ENCODE results near the gene RARRES2. TPM values are rescaled to one million over a fixed set of nuclear protein-coding genes. Genes with fewer than 3 reads are reported as not detected.
A peak's percentile ranks its signal among the peaks of the same experiment; 100 is the strongest.

Gene RARRES2
- total RNA-seq, 1 donor from 2014 or later: 144 TPM

DNA sequence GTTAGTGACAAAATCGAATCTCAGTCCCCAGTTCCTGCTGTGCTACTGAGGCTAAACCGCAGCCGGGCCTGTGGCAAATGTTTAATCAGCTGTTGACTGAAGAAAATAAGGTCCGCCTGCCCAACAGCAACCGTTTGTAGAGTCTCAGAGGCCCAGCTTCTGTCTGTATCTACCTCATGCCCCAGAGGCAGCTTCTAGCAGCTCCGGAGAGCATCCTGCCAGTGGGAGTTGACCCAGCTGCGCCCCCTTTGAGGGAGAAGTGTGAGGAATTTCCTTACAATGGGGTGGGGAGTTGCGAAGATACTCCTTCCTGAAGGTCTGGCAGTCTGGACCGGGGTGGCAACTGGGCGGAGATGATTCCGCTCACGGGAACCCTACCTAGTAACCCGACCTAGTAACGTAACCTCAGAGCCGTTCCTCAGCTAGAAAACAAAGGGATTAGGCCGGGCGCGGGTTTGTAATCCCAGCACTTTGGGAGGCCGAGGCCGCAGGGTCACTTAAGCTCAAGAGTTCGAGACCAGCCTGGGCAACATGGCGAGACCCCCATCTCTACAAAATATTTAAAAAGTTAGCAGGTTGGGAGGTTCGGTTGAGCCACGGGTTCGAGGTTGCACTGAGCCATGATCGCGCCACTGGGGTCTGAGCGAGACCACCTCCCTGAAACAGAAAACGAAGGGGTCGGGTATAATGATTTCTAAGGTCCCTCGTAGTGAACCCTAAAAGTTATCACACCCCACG lies 36.9 kb upstream of the RARRES2 start:
- no peaks in the 10 kb centered on the region for H3K27me3 ChIP-seq (ENCODE audit: low read depth)
- DNase-seq (no peak), ATAC-seq (peak; percentile 34 to 49)
- TF ChIP-seq, protein P1, sequence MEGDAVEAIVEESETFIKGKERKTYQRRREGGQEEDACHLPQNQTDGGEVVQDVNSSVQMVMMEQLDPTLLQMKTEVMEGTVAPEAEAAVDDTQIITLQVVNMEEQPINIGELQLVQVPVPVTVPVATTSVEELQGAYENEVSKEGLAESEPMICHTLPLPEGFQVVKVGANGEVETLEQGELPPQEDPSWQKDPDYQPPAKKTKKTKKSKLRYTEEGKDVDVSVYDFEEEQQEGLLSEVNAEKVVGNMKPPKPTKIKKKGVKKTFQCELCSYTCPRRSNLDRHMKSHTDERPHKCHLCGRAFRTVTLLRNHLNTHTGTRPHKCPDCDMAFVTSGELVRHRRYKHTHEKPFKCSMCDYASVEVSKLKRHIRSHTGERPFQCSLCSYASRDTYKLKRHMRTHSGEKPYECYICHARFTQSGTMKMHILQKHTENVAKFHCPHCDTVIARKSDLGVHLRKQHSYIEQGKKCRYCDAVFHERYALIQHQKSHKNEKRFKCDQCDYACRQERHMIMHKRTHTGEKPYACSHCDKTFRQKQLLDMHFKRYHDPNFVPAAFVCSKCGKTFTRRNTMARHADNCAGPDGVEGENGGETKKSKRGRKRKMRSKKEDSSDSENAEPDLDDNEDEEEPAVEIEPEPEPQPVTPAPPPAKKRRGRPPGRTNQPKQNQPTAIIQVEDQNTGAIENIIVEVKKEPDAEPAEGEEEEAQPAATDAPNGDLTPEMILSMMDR (IDR thresholded peaks at IDR 0.05): peak; percentile 18
- H3K9me3 ChIP-seq: no peaks in the 10 kb centered on the region
- H3K4me1 ChIP-seq: peaks cover 34% of the 10 kb centered on the region
- H3K27ac ChIP-seq: peak overlapping the region; percentile 91
- peak overlapping the region; percentile 96 for H3K4me3 ChIP-seq
- intact Hi-C loops (cut with DNase I): no loop called here
- H3K36me3 ChIP-seq: peaks cover 14% of the 10 kb centered on the region

DNA sequence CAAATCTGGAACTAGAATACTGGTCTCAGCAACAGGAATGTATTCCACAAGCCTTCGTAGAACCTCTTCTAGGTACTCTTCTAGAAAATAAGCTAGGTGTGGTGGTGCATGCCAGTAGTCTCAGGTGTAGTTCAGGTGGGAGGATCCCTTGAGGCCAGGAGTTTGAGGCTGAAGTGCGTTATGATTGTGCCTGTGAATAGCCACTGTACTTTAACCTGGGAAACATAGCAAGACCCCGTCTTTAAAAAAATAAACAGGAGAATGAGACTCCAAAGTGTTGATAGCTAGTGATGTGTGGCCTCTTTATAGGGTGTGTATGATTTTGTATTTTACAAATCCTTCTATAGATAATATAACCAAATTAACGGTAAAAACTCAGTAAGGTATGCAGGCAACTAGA lies 36.2 kb upstream of the RARRES2 start:
- TF ChIP-seq, protein P1 (IDR thresholded peaks at IDR 0.05): no peak
- Histone ChIP-seq H3K27ac (peak overlapping the region; percentile 91), H3K9me3 (no peaks in the 10 kb centered on the region), H3K4me1 (peaks cover 39% of the 10 kb centered on the region), H3K36me3 (peaks cover 21% of the 10 kb centered on the region), H3K4me3 (no peak overlapping the region), H3K27me3 (ENCODE audit: low read depth) (no peaks in the 10 kb centered on the region)
- intact Hi-C loops (cut with DNase I): no loop called here
- ATAC-seq (no peak), DNase-seq (no peak)

GRCh38 chr7:150377196-150377595 lies 35.8 kb upstream of the RARRES2 start:
- Histone ChIP-seq H3K27ac (peak overlapping the region; percentile 91), H3K9me3 (no peaks in the 10 kb centered on the region), H3K4me3 (no peak overlapping the region), H3K4me1 (peaks cover 39% of the 10 kb centered on the region), H3K27me3 (ENCODE audit: low read depth) (no peaks in the 10 kb centered on the region), H3K36me3 (peaks cover 25% of the 10 kb centered on the region)
- intact Hi-C loops (cut with DNase I): no loop called here
- ATAC-seq: no peak
- TF ChIP-seq, protein P1 (IDR thresholded peaks at IDR 0.05): no peak
- DNase-seq: no peak

GRCh38 chr7:150376560-150376959 lies 35.1 kb upstream of the RARRES2 start:
- H3K9me3 ChIP-seq: no peaks in the 10 kb centered on the region
- no peak for ATAC-seq
- H3K27ac ChIP-seq: no peak overlapping the region
- TF ChIP-seq, protein P1 (IDR thresholded peaks at IDR 0.05): no peak
- H3K27me3 ChIP-seq (ENCODE audit: low read depth): no peaks in the 10 kb centered on the region
- peaks cover 32% of the 10 kb centered on the region for H3K36me3 ChIP-seq
- no peak overlapping the region for H3K4me3 ChIP-seq
- DNase-seq: no peak
- intact Hi-C loops (cut with DNase I): no loop called here
- H3K4me1 ChIP-seq: peaks cover 39% of the 10 kb centered on the region

GRCh38 chr7:150375662-150376521 lies 34.5 kb upstream of the RARRES2 start:
- no peak overlapping the region for H3K27ac ChIP-seq
- H3K4me3 ChIP-seq: no peak overlapping the region
- peaks cover 42% of the 10 kb centered on the region for H3K4me1 ChIP-seq
- no peaks in the 10 kb centered on the region for H3K27me3 ChIP-seq (ENCODE audit: low read depth)
- H3K9me3 ChIP-seq: no peaks in the 10 kb centered on the region
- TF ChIP-seq, protein P1 (IDR thresholded peaks at IDR 0.05): no peak
- peaks cover 38% of the 10 kb centered on the region for H3K36me3 ChIP-seq
- DNase-seq (no peak), ATAC-seq (no peak)
- intact Hi-C loops (cut with DNase I): no loop called here

Measured in lower lobe of right lung (tissue), 2 donors.